Stimulated activated CD8-positive, alpha-beta memory T cell treated with anti-CD3 and anti-CD28 coated beads, Interleukin-4, amount 100 ng/mL, for 48 hours (primary cell): Measurements from ENCODE around the gene PSG3.
"Not testable (repeated sequence)": the region's sequence is repeated elsewhere in the genome, so short reads cannot be mapped to it uniquely, and the experiment has no call there.

Experiments
- DNase-seq: peaks from one replicate; pipeline ENCODE4 v3.0.0-alpha.2; 2020

Gene PSG3

DNA sequence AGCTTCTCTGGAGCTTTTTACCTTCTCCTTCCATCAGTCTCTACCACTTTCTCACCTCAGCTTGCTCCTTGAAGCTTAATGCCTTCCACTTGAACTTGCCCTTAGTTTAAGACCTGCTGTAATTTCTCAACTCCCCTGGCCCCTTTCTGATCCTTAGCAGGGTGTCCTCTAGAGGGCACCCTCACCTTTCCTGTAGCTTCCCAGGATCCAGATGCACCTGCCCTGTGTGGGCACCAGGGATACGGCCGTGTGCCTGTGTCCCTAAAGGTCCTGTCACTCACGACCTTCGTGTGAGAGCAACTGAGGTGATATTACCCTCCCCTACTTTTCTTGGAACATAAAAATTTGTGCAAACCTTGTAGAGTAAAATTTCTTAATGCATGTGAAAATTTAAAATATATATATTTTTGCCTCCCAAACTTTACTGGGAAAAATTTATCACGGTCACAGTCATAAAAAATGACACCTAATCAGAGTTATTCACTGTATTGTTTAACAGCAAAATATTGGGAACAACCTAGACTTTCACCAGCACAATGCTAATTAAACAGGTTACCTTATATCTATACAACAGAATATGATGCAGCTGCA is 46.4 kb downstream of the PSG3 start:
- peak; percentile 27 for DNase-seq

GRCh38 chr19:42683917-42684513 is 56.3 kb downstream of the PSG3 start:
- peak; percentile 61 for DNase-seq

GRCh38 chr19:42676326-42676725 is 64.0 kb downstream of the PSG3 start:
- DNase-seq: not testable (repeated sequence)

- not testable (repeated sequence) for DNase-seq
Measured at GRCh38 chr19:42674549-42674948, 65.7 kb downstream of the PSG3 start.
